ENCODE results near the gene ZSCAN31. TPM values are rescaled to one million over a fixed set of nuclear protein-coding genes. Genes with fewer than 3 reads are reported as not detected.

Gene ZSCAN31
- total and polyA plus RNA-seq, 2 of the 8 experiments (the other 6 are each of a cell fraction or from before 2014, with no cell fraction given) = 1.9 to 7.0 TPM

DNA sequence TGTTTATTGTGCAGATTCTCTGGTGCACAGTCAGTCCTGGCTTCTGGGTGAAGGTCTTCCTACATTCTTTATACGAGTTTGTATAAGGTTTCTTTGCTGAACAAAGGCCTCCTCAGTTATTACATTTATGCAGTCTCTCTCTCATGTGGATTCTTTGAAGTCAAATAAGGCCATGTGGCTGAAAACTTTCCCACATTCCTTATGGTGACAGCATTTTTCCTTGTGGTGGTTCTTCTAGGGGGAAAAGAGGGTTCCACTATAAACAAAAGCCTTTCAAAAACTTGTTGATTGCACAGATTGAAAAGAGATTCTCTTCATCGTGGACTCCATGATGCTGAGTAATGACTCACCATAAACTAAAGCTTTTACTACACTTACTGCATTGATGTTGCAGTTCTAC lies 44.4 kb upstream of the ZSCAN31 start:
- Histone ChIP-seq H4K91ac (replicated peaks; ENCODE audit: insufficient read length, low read length) (no peak overlapping the region), H4K5ac (ENCODE audit: insufficient read length, low read depth, low read length) (no peak overlapping the region), H4K20me1 (replicated peaks in 1 of 2; ENCODE audit: control insufficient read depth in 1 of 2, insufficient read depth in 2 of 2, low read length in 2 of 2) (no peaks in the 10 kb centered on the region), H2BK15ac (ENCODE audit: low read length) (no peak overlapping the region), H2BK120ac (replicated peaks; ENCODE audit: low read depth, low read length) (no peak overlapping the region), H3K23me2 (ENCODE audit: low read depth, low read length) (no peaks in the 10 kb centered on the region), H3K9ac (replicated peaks in 1 of 4; ENCODE audit: extremely low read depth in 1 of 4, low read depth in 3 of 4, low read length in 3 of 4) (no peak overlapping the region), H3K4me2 (ENCODE audit: insufficient read depth in 1 of 2, low read depth in 2 of 2, low read length in 2 of 2) (no peak overlapping the region), H2BK20ac (ENCODE audit: low read length) (no peak overlapping the region), H3K4me1 (replicated peaks in 1 of 4; ENCODE audit: control insufficient read depth in 3 of 4, insufficient read depth in 4 of 4, low read length in 3 of 4) (peaks cover 0 to 5% (median 1%) of the 10 kb centered on the region in 4 experiments; a peak in 3 of 7 replicates), H3K79me1 (ENCODE audit: low read depth, low read length) (no peaks in the 10 kb centered on the region; the same call in 1 of the 2 replicates), H2BK12ac (ENCODE audit: low read depth, low read length) (no peak overlapping the region), H3K4ac (replicated peaks; ENCODE audit: insufficient read length, low read depth, low read length) (no peak overlapping the region), H2AFZ (ENCODE audit: low read length) (no peak overlapping the region), H3K18ac (ENCODE audit: extremely low read depth, low read length) (no peak overlapping the region), H3K9me3 (ENCODE audit: insufficient read depth in 2 of 2, low read depth in 1 of 2, low read length in 1 of 2) (no peaks in the 10 kb centered on the region; a peak in 1 of 4 replicates), H3K14ac (ENCODE audit: insufficient read length) (no peak overlapping the region), H4K8ac (ENCODE audit: extremely low read depth, insufficient read depth, low read length) (no peak overlapping the region), H3K4me3 (ENCODE audit: extremely low read depth in 1 of 4, insufficient read depth in 2 of 4, low read depth in 3 of 4, low read length in 4 of 4) (no peak overlapping the region), H2BK5ac (ENCODE audit: low read depth, low read length) (no peak overlapping the region), H2AK5ac (ENCODE audit: low read depth, low read length) (no peak overlapping the region), H3K27ac (ENCODE audit: low read depth, low read length) (no peak overlapping the region), H3K79me2 (ENCODE audit: control insufficient read depth in 1 of 2, insufficient read depth in 2 of 2, low read length in 2 of 2) (peaks cover 0 to 12% of the 10 kb centered on the region in 2 experiments; a peak in 2 of 4 replicates), H3K36me3 (ENCODE audit: control insufficient read depth in 2 of 4, insufficient read depth in 4 of 4, low read length in 3 of 4) (peaks cover 0 to 41% (median 14%) of the 10 kb centered on the region in 4 experiments; a peak in 6 of 8 replicates), H3K23ac (ENCODE audit: insufficient read length) (no peak overlapping the region), H3K56ac (replicated peaks; ENCODE audit: insufficient read length, low read depth, low read length) (no peak overlapping the region), H3K27me3 (replicated peaks in 1 of 4; ENCODE audit: control insufficient read depth in 3 of 4, extremely low read depth in 1 of 4, insufficient read depth in 3 of 4, low read length in 3 of 4) (no peaks in the 10 kb centered on the region)
- DNase-seq (ENCODE audit: low read depth in 1 of 2, low spot score in 2 of 2) (no peak), FAIRE-seq (no peak)
- WGBS, 2 experiments (ENCODE audit: extremely low coverage in 1 of 2, insufficient coverage in 1 of 2, insufficient read length in 1 of 2, insufficient replicate concordance in 2 of 2, low coverage in 1 of 2, low lambda C conversion rate in 2 of 2, missing lambda C conversion rate in 1 of 2) = 97% methylated on average over 2 of the region's 2 CpGs; no CpG with 5 or more reads in 1 of the 2 experiments
- TF ChIP-seq RNF2 (IDR thresholded peaks at IDR 0.05; ENCODE audit: borderline replicate concordance, low read depth, low read length, missing control alignments, poor library complexity, severe bottlenecking) (no peak), CREB1 (IDR thresholded peaks at IDR 0.05) (no peak), TEAD4 (IDR thresholded peaks at IDR 0.05; ENCODE audit: low read depth, low read length) (no peak), JUND (IDR thresholded peaks at IDR 0.05; ENCODE audit: low read length) (no peak), BCL11A (IDR thresholded peaks at IDR 0.05; ENCODE audit: low read depth in 2 of 2, low read length in 2 of 2) (no peak), POLR2AphosphoS5 (IDR thresholded peaks at IDR 0.05; ENCODE audit: low read depth, low read length) (no peak), FOSL1 (IDR thresholded peaks at IDR 0.05; ENCODE audit: insufficient read depth, low read depth, low read length) (no peak), RXRA (IDR thresholded peaks at IDR 0.05; ENCODE audit: insufficient read depth, low read depth, low read length) (no peak), SIN3A (conservative IDR thresholded peaks at IDR 0.05 in 1 of 2, IDR thresholded peaks at IDR 0.05 in 1 of 2; ENCODE audit: low read depth in 1 of 2, low read length in 2 of 2) (no peak), HDAC2 (IDR thresholded peaks at IDR 0.05; ENCODE audit: borderline replicate concordance in 1 of 2, low read depth in 2 of 2, low read length in 2 of 2) (no peak), SP4 (IDR thresholded peaks at IDR 0.05; ENCODE audit: low read length) (no peak), KDM1A (IDR thresholded peaks at IDR 0.05; ENCODE audit: borderline replicate concordance, low read length) (no peak), BACH1 (IDR thresholded peaks at IDR 0.05; ENCODE audit: low read length) (no peak), SRF (IDR thresholded peaks at IDR 0.05; ENCODE audit: low read depth, low read length) (no peak)
- ChIA-PET CTCF (ENCODE audit: partially characterized antibody) (interaction anchor here (0.9 kb wide), 1 partner anchor 99 kb away, joined by 3 read pairs; the partner anchor contains the start of gene PGBD1), POLR2A (ENCODE audit: partially characterized antibody) (interaction anchor here (2.7 kb wide), 1 partner anchor 30 kb away, joined by 8 read pairs; the partner anchor contains the start of gene ZKSCAN3)

All from H1 (cell line).